Sciatic nerve (tissue), 2 donors: ENCODE data around the gene HIVEP1. TPM values are rescaled to one million over a fixed set of nuclear protein-coding genes. Genes with fewer than 3 reads are reported as not detected.

Experiments
- ATAC-seq: fragments of 200-7000 bp; cut with Tn5 transposase; one replicate; pipeline ENCODE4 v1.9.1; 2020; ENCODE audit warnings: mild to moderate bottlenecking, moderate library complexity
- DNase-seq: peaks from one replicate; pipeline ENCODE4 v3.0.0-alpha.2; 2020; ENCODE audit warnings: low spot score
- intact Hi-C: fragments of 100-400 bp; cut with DNase I; formaldehyde crosslinking; loops from one replicate; pipeline ENCODE4 v1.14.2; 2022
- total RNA-seq: library from RNA; stranded (reverse); fragmentation: NEBNext Ultra II Directional; extraction: Animal tissue kit (Norgen Biotek cat#: 25700); gene quantifications from one replicate; pipeline ENCODE4 v1.2.1, GENCODE V29; 2021
- donor health status: DM: no; HTN: no; CAD: no.
- donor health status: DM: no; HTN: no; CAD: no.

HIVEP1 gene
- total RNA-seq, result 48.6 TPM

- DNase-seq (peak; percentile 69), ATAC-seq (no peak)
- intact Hi-C loops, result loop anchor here (10.0 kb wide), 1 partner anchor 307 kb away; no protein-coding TSS in a partner anchor
Observed at GRCh38 chr6:12012038-12012557, at the start of gene HIVEP1. TSS of gene HIVEP1 (plus strand) at chr6:12012312. CDS start at chr6:12015629, 3,317 bp downstream.

- no peak for ATAC-seq
- no peak for DNase-seq
- intact Hi-C loops, result no loop called here
Observed at GRCh38 chr6:11963756-11964500, 48.2 kb upstream of the HIVEP1 start.

GRCh38 chr6:11964729-11965335, 47.3 kb upstream of the HIVEP1 start:
- no peak for ATAC-seq
- intact Hi-C loops, result no loop called here
- no peak for DNase-seq

DNA sequence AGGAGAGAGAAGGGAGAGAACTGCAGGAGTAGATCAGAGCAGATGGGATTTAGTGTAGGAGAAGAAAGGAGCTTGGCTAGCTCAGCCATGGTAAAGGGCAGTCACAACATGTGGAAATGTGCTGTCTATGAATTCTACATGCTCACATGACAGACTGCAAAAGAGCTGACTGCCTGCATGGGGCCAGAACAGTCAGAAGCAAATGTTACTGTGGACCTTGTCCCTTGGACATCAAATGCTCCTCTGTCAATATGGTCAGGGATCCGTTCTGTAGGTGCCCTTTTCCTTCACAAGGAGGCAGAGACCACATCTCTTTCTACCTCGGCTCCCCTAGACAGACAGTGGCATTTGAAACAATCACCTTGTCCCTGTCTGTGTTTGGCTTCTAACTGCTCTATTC, 46.6 kb upstream of the HIVEP1 start:
- ATAC-seq (no peak), DNase-seq (no peak)
- intact Hi-C loops, result no loop called here

DNA sequence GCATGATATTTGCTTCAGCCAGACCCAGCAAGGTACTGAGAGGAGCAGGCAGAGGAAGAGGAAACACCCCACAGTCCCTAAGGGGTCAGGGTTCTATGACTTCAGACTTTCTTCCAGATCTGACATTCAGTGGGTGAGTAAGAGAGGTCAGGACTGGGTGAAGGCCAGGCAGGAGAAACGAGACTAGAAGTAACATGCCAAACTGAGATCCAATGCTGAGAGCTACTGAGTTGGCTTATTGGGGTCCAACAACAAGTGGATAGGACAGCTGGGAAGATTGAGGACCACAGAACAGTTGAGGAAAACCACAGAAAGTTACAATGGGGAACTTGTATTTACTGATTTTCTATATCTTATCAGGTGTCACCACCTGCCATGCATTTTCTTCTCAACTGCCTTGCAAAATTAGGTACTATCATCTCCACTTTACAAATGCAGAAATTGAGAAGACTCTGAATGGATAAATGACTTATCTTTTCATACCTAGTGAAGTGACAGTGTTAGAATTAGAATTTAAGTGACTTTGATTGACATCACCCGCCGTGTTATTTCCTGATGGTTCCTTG, 43.8 kb upstream of the HIVEP1 start:
- DNase-seq, result no peak

DNA sequence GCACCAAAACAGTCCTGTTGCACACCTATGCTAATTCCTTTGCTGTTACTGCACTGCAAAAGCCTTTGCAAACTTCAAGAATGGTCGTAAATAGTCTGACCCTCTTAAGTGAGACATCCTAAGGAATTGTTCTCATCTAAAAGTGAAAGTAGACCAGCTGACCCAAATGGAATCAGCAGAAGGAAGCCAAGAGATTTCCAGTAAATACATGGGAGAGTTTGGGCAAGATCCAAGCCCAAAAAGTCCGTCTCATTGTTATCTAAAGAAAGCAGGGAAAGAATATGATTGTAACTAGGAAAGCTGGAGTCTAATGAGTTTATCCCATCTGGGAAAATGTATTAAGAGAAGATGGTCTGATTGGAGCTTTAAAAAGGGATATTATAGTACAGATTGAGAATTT, 43.0 kb upstream of the HIVEP1 start:
- DNase-seq, result no peak
- intact Hi-C loops, result no loop called here
- no peak for ATAC-seq

More for the DNA sequence above, 43.8 kb upstream of the HIVEP1 start:
- no peak for ATAC-seq
- intact Hi-C loops, result no loop called here

DNA sequence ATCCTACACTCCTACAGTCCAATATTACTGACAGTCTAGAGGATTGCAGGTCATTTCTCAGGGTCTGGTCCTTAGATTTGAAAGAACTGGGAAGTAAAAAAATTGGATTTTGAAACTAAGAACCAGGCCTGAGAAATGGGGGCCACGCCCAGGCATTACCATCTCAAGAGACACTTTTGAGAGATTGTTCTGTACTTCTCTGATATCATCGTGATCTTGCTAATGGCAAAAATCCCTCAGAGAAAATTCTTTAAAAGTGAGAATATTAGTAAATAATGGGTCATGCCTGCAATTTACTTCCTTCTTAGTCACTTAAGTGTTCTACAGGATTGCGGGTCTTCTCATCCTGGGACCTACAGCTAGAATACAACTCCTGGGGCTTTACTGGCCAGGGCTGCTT, 42.0 kb upstream of the HIVEP1 start:
- ATAC-seq (no peak), DNase-seq (no peak)
- intact Hi-C loops, result no loop called here

DNA sequence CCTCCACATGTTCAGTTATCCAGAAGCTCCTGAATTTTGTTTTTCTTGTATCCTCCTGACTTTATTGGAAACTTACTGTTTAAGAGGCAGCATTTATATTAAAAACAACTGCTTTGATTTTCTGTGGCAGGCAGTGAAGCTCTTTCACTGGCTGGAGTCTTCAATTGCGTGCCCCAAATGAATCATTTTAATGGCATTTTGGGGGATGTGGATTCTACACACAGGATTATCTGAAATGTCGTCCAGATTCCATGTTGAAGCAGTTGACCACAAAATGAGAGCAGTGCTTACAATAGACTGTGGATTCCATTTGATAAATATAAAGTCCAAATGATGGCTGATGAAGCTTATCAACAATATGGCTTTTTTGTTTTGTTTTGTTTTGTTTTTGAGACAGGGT, 41.0 kb upstream of the HIVEP1 start:
- intact Hi-C loops, result no loop called here
- no peak for ATAC-seq

GRCh38 chr6:11972270-11972669, 39.8 kb upstream of the HIVEP1 start:
- intact Hi-C loops, result no loop called here
- ATAC-seq (no peak), DNase-seq (no peak)

More for the DNA sequence above, 41.0 kb upstream of the HIVEP1 start:
- no peak for DNase-seq

DNA sequence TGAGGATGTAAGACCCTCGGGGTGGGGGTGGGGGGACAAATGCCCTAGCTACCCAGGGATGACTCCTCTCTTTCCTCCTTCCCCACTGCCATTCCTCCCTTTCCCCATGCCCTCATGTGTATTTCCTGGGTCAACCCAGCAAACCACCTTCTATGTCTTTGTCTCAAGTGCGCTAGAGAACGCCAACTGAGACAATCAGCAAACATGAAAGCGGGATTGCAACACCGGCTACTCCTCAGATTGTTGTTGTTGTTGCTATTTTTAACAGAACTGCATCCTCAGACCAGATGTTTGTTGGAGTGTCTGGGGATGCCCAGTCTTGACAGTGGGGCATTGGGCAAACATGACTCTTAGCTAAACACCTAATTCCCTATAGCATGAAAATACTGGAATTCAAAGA, 39.3 kb upstream of the HIVEP1 start:
- DNase-seq (no peak), ATAC-seq (no peak)

GRCh38 chr6:11973238-11973637, 38.9 kb upstream of the HIVEP1 start:
- ATAC-seq (no peak), DNase-seq (no peak)
- intact Hi-C loops, result no loop called here

More for the DNA sequence above, 39.3 kb upstream of the HIVEP1 start:
- intact Hi-C loops, result no loop called here

GRCh38 chr6:11974089-11974488, 38.0 kb upstream of the HIVEP1 start:
- intact Hi-C loops, result no loop called here
- DNase-seq (no peak), ATAC-seq (no peak)

DNA sequence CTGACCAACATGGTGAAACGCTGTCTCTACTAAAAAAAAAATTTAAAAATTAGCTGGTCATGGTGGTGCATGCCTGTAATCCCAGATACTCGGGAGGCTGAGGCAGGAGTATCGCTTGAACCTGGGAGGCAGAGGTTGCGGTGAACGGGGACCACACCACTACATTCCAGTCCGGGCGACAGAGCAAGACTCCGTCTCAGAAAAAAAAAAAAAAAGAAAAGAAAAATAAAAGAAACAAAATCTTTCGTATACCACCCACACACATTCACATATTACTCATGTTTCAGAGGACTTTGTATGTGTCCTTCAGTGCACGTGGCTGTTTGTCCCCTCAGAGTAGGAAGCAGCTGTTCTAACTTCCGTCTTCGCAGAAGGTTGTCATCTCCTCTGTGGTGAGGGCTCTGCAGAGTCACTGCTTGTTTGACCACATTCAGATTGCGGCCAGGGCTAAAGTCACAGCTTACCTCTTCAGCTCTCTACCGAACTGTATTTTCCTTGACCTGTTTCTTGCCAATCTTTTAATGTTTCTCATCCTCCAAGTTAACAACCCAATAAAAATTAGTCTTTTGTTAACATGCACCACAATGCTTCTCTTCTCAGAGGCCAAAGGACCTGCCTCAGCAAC, 36.6 kb upstream of the HIVEP1 start:
- intact Hi-C loops, result no loop called here
- DNase-seq (no peak), ATAC-seq (peak; percentile 87)

- intact Hi-C loops, result no loop called here
- ATAC-seq (no peak), DNase-seq (no peak)
Observed at GRCh38 chr6:11976489-11976888, 35.6 kb upstream of the HIVEP1 start.

- no peak for DNase-seq
- intact Hi-C loops, result no loop called here
- ATAC-seq, result no peak
Observed at GRCh38 chr6:11977193-11977592, 34.9 kb upstream of the HIVEP1 start.

- intact Hi-C loops, result no loop called here
- ATAC-seq, result no peak
- no peak for DNase-seq
Observed at GRCh38 chr6:11977738-11978137, 34.4 kb upstream of the HIVEP1 start.

GRCh38 chr6:11978169-11978987, 33.7 kb upstream of the HIVEP1 start:
- ATAC-seq (no peak), DNase-seq (no peak)
- intact Hi-C loops, result no loop called here

DNA sequence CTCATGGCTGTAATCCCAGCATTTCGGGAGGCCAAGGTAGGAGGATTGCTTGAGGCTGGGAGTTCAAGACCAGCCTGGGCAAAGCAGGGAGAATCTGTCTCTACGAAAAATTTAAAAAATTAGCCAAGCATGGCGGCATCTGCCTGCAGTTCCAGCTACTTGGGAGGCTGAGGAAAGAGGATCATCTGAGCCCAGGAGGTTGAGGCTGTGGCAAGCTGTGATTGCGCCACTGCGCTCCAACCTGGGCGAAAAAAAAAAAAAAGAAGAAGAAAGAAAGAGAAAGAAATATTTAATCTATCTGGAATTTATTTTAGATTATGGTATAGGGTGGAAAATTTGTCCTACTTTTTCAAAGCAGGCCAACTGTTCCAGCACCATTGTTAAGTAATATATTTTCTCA, 32.2 kb upstream of the HIVEP1 start:
- DNase-seq (no peak), ATAC-seq (no peak)
- intact Hi-C loops, result no loop called here

DNA sequence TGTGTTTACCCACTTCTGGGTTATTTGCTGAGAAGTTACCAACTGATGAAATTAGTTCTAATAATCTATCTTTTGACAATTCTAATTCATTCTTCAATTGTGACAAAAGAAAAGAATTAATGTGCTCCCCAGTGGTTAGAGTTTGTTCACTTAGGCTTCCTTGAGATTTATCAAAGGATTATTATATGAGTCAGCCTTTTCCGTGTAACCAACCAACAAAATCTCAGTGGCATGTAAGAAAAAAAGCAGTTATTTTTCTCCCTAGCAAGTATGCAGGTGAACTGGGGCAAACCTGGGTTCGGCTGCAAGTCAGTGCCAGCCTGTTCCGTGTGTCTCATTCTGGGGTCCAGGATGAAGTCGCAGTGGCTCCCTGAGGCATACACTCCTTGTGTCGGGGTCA, 28.8 kb upstream of the HIVEP1 start:
- intact Hi-C loops, result no loop called here
- ATAC-seq (no peak), DNase-seq (no peak)
